ENCODE results near the gene KRT76. TPM values are rescaled to one million over a fixed set of nuclear protein-coding genes. Genes with fewer than 3 reads are reported as not detected.

Gene KRT76
- total and polyA plus RNA-seq, 7 donors, result not detected

- DNase-seq (no peak), ATAC-seq (no peak)
- 84 to 87% (median 85%) methylated on average over 8 of the region's 8 CpGs for WGBS, 3 donors
- TF ChIP-seq, protein P1, sequence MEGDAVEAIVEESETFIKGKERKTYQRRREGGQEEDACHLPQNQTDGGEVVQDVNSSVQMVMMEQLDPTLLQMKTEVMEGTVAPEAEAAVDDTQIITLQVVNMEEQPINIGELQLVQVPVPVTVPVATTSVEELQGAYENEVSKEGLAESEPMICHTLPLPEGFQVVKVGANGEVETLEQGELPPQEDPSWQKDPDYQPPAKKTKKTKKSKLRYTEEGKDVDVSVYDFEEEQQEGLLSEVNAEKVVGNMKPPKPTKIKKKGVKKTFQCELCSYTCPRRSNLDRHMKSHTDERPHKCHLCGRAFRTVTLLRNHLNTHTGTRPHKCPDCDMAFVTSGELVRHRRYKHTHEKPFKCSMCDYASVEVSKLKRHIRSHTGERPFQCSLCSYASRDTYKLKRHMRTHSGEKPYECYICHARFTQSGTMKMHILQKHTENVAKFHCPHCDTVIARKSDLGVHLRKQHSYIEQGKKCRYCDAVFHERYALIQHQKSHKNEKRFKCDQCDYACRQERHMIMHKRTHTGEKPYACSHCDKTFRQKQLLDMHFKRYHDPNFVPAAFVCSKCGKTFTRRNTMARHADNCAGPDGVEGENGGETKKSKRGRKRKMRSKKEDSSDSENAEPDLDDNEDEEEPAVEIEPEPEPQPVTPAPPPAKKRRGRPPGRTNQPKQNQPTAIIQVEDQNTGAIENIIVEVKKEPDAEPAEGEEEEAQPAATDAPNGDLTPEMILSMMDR (IDR thresholded peaks at IDR 0.05), result no peak
- H3K27ac ChIP-seq, result no peak overlapping the region
- no peak overlapping the region for H3K4me3 ChIP-seq
- H3K27me3 ChIP-seq (ENCODE audit: insufficient read depth in 3 of 3, low read length in 2 of 3), result peaks cover 0 to 41% (median 6%) of the 10 kb centered on the region in 3 donors
- H3K9me3 ChIP-seq, result no peaks in the 10 kb centered on the region
- intact Hi-C loops (cut with DNase I), result no loop called here
- H3K36me3 ChIP-seq (ENCODE audit: insufficient read depth in 1 of 2, low read depth in 1 of 2), result no peaks in the 10 kb centered on the region
- no peaks in the 10 kb centered on the region for H3K4me1 ChIP-seq
These were observed 40.0 kb upstream of the KRT76 start for GRCh38 chr12:52817003-52817698.

DNA sequence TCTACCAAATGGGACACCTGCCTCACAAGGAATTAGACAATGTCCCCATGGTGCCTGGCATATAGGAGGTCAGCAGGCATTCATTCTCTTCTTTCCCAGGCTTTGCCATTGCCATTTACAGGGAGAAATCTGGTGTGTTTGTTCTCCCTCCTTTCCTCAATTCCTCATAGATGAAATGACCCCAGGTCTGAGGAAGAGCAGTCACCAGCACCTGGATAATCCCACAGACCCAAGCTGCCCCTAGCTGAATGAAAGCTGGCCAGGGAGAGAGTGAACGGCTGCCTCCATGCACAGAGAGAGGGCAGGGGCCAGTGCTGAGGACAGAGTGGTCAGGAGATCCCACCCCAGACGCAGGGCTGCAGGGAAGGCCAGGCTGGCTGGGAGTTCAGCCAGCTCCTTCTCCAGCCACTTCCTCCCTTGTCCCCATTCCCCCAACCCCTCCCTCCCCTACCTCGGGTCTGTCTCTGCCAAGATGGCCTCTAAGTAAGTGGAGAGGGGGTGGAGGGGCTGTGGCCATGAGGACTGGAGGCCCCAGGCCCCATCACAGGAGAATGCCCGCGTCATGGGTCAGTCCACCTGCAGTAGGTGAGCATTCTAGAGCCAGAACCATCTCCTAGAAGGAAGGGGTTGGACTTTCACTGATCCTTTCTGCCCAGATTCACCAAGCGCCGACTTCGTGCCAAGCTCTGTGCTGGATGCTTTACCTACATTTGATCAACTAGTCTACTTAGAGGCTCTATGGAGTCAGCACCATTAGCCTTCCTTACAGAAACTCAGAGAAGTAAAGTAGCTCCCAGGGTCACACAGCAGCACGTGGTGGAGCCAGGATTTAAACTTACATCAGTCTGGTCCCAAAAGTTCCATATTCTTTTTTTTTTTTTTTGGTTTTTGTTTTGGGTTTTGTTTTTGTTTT, 38.8 kb upstream of the KRT76 start:
- TF ChIP-seq, protein P1 (IDR thresholded peaks at IDR 0.05), result no peak
- WGBS, 3 donors, result 64 to 86% (median 75%) methylated on average over 8 to 9 of the region's 9 CpGs
- Histone ChIP-seq H3K27ac (no peak overlapping the region), H3K36me3 (ENCODE audit: insufficient read depth in 1 of 2, low read depth in 1 of 2) (no peaks in the 10 kb centered on the region), H3K27me3 (ENCODE audit: insufficient read depth in 3 of 3, low read length in 2 of 3) (peaks cover 0 to 31% (median 6%) of the 10 kb centered on the region in 3 donors), H3K4me3 (no peak overlapping the region), H3K4me1 (no peaks in the 10 kb centered on the region), H3K9me3 (no peaks in the 10 kb centered on the region)
- DNase-seq, result no peak
- no peak for ATAC-seq
- intact Hi-C loops (cut with DNase I), result no loop called here

GRCh38 chr12:52815161-52815560, 38.0 kb upstream of the KRT76 start:
- 89 to 93% (median 91%) methylated on average over 4 of the region's 4 CpGs for WGBS, 3 donors
- intact Hi-C loops (cut with DNase I), result no loop called here

DNA sequence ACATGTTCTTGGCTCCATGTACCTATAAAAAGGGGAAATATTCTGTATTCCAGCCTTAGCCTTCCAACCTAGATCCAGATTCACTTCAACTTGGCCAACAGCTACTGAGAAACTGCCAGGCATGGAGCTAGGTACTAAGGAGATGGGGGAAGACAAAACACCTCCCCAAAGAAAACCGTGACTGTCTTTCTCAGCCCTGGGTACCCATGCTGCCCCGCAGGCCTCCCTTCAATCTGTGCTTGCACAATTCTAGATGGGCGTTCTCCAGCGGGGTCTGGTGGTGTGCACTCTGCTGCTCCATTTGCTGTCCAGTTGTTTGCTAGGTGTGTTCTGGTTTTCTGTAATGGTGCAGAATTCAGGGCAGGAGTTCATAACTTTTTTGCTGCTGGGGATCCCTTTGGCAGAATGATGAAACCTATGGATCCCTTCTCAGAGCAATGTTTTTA, 37.6 kb upstream of the KRT76 start:
- intact Hi-C loops (cut with DNase I), result no loop called here
- DNase-seq (no peak), ATAC-seq (no peak)
- Histone ChIP-seq H3K4me1 (no peaks in the 10 kb centered on the region), H3K27me3 (ENCODE audit: insufficient read depth in 3 of 3, low read length in 2 of 3) (peaks cover 0 to 20% (median 4%) of the 10 kb centered on the region in 3 donors), H3K36me3 (ENCODE audit: insufficient read depth in 1 of 2, low read depth in 1 of 2) (no peaks in the 10 kb centered on the region), H3K27ac (no peak overlapping the region), H3K9me3 (no peaks in the 10 kb centered on the region), H3K4me3 (no peak overlapping the region)
- TF ChIP-seq, protein P1 (IDR thresholded peaks at IDR 0.05), result no peak
- WGBS, 3 donors, result 70 to 81% (median 75%) methylated on average over 4 of the region's 4 CpGs

More at GRCh38 chr12:52815161-52815560, 38.0 kb upstream of the KRT76 start:
- no peak for ATAC-seq
- no peak for DNase-seq
- Histone ChIP-seq H3K4me3 (no peak overlapping the region), H3K27me3 (ENCODE audit: insufficient read depth in 3 of 3, low read length in 2 of 3) (peaks cover 0 to 24% (median 5%) of the 10 kb centered on the region in 3 donors), H3K4me1 (no peaks in the 10 kb centered on the region), H3K36me3 (ENCODE audit: insufficient read depth in 1 of 2, low read depth in 1 of 2) (no peaks in the 10 kb centered on the region), H3K9me3 (no peaks in the 10 kb centered on the region), H3K27ac (no peak overlapping the region)
- TF ChIP-seq, protein P1 (IDR thresholded peaks at IDR 0.05), result no peak
